Measurements from ENCODE around the gene TBXA2R.
A peak's percentile ranks its signal among the peaks of the same experiment; 100 is the strongest.

- no peak for TF ChIP-seq HDGF (IDR thresholded peaks at IDR 0.05; ENCODE audit: borderline replicate concordance)
- no peak for TF ChIP-seq SUZ12 (IDR thresholded peaks at IDR 0.05)
- TF ChIP-seq TARDBP (IDR thresholded peaks at IDR 0.05), result no peak
- peak; percentile 81 for TF ChIP-seq PKNOX1 (IDR thresholded peaks at IDR 0.05)
- TF ChIP-seq ZNF384 (IDR thresholded peaks at IDR 0.05), result no peak
- no peak for TF ChIP-seq SP1 (IDR thresholded peaks at IDR 0.05)
- TF ChIP-seq NFRKB (IDR thresholded peaks at IDR 0.05), result no peak
- no peak for TF ChIP-seq ELF4 (IDR thresholded peaks at IDR 0.05)
Measured at GRCh38 chr19:3603121-3603811, 3.4 kb downstream of the TBXA2R start.

All from HEK293T (cell line).